8988T (cell line): ENCODE results near the gene LRP8.

Experiments used
- DNase-seq: peaks from one replicate; pipeline ENCODE4 v3.0.0; 2011

The LRP8 gene

GRCh38 chr1:53359225-53359933 is 31.5 kb upstream of the LRP8 start:
- no peak for DNase-seq

DNA sequence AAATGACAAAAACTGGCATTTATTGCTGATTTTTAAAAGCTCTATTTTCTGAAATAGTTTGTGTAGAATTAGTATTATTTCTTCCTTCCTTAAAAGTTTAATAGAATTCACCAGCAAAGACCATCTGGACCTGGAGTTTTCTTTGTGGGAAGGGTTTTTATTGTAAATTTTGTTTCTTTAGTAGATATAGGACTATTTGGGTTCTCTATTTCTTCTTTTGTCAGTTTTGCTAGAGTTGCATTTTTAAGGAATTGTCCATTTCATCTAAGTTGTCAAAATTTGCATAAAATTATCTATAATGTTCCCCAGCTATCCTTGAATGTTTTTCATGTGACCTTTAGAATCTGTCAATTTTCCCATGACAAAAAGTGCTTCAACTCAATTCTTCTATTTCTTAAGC is 28.8 kb upstream of the LRP8 start:
- no peak for DNase-seq

- no peak for DNase-seq
Measured at GRCh38 chr1:53354119-53354518, 26.2 kb upstream of the LRP8 start.

GRCh38 chr1:53352561-53352960 is 24.7 kb upstream of the LRP8 start:
- DNase-seq: no peak

DNA sequence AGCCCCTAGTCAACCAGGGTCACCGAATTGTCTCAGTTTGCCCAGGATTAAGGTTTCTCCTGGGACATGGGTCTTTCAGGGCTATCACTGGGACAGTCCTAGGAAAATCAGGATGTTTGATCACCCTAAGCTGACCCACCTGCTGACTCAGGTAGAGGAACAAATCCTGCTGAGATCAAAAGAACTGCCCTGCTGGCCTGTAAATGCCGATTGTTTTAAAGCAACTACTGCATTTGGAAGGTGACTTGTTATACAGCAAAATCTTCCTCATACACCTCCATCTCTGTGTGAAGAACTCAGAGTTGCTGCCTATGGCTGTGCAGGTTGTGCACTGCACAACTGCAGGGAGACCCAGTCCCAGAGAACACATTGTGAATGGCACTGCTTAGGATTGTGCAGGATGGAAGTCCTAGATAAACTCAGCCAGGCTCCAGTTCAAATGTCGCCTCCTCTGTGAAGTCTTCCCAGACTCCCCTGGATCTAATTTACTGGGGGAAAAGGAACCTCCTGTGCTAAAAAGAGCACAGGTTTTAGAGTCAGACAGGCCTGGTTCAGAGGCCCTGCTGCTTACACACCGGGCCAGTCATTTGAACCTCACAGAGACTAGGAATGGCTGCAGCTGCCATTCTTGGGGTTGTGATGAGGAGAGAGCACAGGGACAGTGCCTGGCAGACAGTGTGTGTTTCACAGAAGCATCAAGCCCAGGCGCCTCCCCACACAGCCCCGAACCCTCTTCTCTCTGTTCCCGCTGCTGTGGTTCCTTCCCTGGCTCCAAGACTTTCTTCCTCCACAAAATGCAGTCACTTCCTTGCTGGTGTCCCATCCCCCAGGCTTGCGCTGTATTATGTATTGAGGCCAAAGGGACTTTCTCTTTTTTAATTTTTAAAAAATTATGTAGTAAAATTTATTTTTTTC is 23.2 kb upstream of the LRP8 start:
- no peak for DNase-seq

GRCh38 chr1:53349968-53350852 is 22.3 kb upstream of the LRP8 start:
- DNase-seq: no peak

DNA sequence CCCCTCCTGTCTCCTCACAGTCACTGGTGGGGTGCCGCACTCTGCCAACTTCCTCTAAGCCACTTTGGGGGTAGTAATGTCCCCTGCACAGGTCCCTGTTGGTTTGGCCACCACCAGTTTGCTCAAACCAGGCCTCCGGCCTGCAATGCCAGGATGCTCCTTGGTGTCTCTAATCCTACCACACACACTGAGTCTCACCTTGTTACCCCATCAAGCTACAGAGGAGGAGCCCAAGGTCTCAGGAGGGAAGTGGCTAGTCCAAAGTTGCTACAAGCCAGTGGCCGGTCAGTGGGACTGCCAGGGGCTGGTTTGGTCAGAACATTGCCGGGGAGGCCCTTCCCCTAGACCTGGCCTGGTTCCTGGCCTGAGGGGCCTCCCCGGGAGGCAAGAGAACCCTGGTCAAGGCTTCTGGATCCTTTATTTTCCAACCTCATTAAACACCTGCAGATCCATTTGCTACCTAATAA is 21.5 kb upstream of the LRP8 start:
- no peak for DNase-seq

DNA sequence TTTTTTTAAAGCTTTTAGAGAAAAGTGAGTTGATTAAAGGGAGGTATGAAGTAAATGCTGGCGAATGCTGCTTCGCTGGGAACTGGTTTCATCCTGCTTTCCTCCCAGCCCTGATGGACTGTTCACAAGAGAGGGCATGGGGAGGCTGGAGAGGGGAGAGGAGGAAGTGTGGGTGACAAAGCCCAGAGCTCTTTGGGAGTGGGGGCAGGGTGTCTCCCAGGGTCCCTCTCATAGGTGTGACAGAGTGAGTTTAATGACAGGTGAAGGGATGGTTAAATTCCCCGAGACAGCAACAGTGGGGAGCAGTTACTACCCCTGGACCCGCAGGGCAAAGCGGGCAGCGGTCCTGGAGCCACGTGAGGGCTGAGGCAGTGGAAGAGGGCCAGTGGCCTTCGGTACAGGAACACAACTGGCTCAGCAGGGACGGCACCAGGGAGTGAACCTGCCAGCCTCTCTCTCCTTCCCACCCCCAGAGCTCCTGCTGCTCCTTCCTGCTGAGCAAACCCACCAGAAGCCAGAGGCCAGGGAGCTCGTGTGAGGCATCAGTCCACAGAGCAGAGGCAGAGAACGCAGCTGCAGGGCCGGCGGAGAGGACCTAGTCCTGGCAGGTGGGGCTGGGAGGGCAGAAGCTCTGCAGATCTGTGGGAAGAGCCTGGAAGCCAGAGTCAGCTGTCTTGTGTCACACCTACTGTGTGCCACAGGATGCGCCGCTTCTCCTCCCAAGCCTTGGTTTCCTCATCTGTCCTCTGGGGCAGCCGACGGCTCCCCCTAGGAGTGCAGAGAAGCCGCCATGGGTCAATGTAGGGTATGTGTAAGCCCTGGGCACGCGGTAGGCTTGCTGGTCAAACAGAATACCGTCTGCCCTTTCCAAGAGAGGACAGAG is 20.9 kb upstream of the LRP8 start:
- no peak for DNase-seq

GRCh38 chr1:53346814-53347176 is 18.9 kb upstream of the LRP8 start:
- no peak for DNase-seq

DNA sequence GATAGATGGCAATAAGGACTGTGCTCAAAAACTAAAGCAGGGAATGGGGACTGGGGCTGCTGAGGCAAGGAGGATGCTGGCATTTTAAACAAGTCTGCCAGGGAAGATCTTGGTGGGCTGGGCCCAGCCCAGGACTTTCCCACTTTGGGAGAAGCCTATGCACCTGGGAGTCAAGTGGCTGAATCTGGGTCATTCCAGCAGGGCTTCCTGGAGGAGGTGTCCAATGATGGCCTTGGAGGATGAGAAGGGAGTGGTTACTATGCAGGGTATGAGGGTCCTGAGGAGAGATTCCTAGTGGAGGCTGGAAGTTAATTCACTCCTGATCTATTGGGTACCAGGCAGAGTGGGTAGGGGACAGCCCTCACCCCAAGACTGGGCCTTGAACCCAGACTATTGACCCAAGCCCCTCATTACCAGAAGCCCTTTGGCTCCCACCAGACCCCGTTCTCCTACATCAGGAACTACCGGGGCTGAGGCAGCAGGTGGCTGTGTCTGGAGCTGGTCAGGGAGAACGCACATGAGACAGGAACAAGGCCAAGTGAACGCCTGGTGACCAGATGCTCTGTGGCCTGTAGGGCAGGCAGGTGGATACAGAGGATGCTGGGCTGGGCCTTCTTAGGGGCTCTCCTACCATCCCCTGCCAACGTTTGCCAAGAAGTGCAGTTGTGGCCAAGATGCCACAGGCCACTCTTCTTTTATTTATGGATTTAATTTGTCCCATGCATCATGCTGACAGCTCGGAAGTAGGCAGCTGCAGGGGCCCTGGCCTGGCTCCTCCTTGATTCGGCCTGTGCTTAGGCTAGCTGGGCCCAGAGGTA is 18.3 kb upstream of the LRP8 start:
- DNase-seq: no peak

DNA sequence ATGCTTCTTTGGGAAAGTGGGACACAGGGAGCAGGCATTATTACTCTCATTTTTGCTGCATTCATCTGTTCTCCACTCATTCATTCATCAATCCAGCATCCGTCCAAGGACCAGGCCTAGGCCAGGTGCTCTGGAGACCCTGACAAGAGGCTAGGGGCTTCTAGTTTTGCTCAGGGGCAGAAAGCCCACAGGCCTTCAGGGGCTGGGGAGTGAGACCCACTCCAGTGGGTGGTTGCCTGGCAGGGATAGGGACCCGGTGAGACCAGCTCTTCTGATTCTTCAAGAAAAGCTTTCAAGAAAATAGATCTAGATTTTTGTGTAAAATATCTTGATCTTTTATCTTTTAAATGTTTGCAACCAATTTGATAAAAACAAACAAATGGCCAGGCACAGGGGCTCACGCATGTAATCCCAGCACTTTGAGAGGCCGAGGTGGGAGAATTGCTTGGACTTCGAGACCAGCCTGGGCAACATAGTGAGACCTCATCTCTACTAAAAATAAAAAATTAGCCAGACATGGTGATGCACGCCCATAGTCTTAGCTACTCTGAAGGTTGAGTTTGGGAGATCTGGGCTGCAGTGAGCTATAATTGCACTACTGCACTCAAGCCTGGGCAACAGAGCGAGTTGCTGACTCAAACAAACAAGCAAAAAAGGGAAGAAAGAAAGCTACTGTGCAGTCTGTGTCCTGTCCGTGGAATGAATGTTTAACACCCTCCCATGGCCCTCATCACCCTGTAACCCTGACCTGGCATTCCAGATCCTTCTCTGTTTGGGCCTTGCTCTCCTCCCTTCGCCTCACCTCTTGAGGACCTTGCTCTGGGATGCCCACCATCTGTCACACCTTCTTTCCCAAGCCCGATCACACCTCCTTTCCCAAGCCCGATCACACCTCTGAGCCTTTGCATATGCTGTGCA is 17.3 kb upstream of the LRP8 start:
- DNase-seq: no peak

DNA sequence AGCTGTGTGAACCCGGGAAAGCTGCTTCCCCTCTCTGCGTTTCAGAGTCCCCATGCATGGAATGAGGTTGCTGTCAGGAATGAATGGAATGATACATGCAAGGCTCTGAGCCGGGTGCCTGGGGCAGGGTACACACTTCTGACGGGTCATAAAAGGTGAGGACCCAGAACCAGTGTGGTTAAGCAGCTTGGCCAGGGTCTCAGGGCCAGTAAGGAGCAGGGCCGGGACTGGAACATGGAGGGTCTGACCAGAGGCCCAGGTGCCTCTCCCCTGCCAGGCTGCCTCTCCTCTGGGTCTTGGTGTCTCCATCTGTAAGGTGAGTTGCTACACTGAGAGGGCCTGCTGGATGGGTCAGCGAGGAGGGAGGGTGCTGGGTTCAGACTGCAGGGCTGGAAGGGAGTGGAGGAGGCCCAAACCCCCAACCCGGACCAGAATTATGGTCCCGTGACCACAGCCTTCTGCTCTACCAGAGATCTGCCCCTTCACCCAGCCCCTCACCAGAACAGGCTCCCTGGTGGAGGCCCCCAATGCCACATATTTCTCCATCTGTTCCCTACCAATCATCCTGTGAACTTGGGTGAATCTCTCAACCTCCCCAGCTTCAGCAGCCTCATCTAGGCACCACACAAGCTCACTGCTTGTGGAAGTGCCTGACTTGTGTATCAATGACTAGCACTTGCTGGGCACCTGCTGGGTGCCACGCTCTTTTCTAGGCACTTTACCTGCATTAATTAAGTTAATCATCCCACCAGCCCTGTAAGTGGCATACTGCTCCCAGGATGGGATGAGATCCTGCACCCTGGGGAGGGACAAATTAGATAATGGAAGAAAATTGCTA is 16.2 kb upstream of the LRP8 start:
- DNase-seq: no peak

- DNase-seq: no peak
Measured at GRCh38 chr1:53342735-53343470, 15.0 kb upstream of the LRP8 start.

- no peak for DNase-seq
Measured at GRCh38 chr1:53341961-53342707, 14.3 kb upstream of the LRP8 start.

- no peak for DNase-seq
Measured at GRCh38 chr1:53341521-53341895, 13.6 kb upstream of the LRP8 start.

GRCh38 chr1:53340660-53341520 is 13.0 kb upstream of the LRP8 start:
- DNase-seq: no peak
